GM19438 (cell line): Measurements from ENCODE around the gene CNNM2.
"Not testable (repeated sequence)": the region's sequence is repeated elsewhere in the genome, so short reads cannot be mapped to it uniquely, and the experiment has no call there.

Source experiments
- ATAC-seq: cut with Tn5 transposase; IDR thresholded peaks from one replicate; pipeline ENCODE4 v1.9.1; 2021; ENCODE audit warnings: low read depth; ENCODE audit not compliant: unreplicated experiment

Gene CNNM2

DNA sequence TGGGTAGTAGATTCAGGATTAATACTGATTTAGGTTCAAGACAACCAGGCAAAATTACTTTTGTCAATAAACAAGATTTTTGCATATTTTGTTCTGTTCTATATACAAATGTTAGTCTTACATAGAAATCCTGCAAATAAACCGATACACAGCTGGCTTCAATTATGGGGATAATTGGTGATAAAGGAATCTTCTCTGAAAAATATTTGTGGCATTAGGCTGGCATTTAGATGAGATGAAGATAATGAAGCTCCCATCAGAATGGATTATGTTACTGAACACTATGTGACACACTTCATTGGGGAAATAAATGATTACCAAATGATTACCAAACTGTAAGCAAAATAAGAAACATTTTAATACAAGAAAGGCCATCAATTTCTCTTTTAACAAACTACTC, 209.1 kb downstream of the CNNM2 start:
- no peak for ATAC-seq

DNA sequence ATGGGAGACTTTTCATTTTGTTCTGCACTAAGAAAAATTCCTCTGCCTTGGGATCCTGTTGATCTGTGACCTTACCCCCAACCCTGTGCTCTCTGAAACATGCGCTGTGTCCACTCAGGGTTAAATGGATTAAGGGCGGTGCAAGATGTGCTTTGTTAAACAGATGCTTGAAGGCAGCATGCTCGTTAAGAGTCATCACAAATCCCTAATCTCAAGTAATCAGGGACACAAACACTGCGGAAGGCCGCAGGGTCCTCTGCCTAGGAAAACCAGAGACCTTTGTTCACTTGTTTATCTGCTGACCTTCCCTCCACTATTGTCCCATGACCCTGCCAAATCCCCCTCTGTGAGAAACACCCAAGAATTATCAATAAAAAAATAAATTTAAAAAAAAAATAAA, 212.1 kb downstream of the CNNM2 start:
- ATAC-seq = not testable (repeated sequence)

- no peak for ATAC-seq
Measured at GRCh38 chr10:103130910-103131309, 212.8 kb downstream of the CNNM2 start.

DNA sequence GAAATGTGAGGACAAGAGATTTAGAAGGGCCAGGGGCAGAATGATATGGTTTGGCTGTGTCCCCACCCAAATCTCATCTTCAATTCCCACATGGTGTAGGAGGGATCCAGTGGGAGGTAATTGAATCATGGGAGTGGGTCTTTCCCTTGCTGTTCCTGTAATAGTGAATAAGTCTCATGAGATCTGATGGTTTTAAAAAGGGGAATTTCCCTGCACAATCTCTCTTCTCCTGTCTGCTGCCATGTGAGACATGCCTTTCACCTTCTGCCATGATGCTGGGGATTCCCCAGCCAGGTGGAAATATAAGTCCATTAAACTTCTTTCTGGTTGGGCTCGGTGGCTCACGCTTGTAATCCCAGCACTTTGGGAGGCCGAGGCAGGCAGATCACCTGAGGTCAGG, 217.1 kb downstream of the CNNM2 start:
- not testable (repeated sequence) for ATAC-seq

- ATAC-seq = no peak
Measured at GRCh38 chr10:103139803-103140202, 221.7 kb downstream of the CNNM2 start.
